ENCODE measurements around the gene CFAP410.
A peak's percentile ranks its signal among the peaks of the same experiment; 100 is the strongest.

CFAP410 gene

DNA sequence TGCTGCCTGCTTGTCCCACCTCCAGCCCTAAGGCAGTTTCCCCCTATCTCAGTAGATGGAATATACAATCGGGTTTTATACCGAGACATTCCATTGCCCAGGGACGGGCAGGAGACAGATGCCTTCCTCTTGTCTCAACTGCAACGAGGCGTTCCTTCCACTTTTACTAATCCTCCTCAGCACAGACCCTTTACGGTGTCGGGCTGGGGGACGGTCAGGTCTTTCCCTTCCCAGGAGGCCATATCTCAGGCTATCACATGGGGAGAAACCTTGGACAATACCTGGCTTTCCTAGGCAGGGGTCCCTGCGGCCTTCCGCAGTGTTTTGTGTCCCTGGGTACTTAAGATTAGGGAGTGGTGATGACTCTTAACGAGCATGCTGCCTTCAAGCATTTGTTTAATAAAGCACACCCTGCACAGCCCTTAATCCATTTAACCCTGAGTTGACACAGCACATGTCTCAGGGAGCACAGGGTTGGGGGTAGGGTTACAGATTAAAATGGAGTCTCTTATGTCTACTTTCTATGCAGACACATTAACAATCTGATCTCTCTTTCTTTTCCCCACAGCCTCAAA, 55.9 kb downstream of the CFAP410 start:
- peak; percentile 81 for DNase-seq

- no peak for DNase-seq
These were observed 56.8 kb downstream of the CFAP410 start for GRCh38 chr21:44282370-44282769.

GRCh38 chr21:44281801-44282200, 57.4 kb downstream of the CFAP410 start:
- DNase-seq = no peak

DNA sequence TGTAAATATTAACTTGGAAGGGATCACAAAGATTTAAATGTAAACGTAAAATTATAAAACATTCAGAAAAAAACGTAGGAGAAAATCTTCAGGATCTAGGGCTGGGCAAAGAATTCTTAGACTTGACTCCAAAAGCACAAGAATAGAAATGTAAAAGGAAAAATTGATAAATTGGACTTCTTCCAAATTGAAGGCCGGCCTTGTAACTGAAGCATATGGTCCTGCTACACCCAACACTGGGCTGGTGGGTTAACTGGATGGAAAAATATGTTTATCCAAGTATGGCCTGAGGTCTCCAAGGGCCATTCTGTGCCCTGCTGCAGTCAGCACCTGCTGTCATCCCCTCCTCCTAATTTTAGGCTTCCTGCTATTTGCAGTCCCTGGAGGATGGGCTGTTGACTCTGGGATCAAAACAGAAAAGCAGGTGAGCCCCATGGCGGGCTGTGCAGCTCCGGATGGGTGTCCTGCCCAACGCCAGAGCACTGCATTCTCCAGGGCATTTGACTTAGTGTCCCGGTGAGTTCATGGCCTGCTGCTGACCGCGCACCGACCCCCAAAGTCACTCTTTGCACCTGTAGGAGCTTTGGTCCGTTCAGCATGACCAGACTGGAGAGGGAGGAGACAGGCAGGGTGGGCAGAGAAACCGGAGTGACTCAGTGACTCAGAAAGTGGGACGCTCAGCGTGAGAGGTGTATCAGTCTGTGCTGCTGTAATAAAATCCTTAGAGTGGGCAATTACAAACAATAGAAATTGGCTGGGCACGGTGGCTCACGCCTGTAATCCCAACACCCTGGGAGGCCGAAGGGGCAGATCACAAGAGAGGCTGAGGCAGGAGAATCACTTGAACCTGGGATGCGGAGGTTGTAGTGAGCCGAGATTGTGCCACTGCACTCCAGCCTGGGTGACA, 59.6 kb downstream of the CFAP410 start:
- peak; percentile 49 for DNase-seq

Measured in NCI-H82 (cell line).